DOHH2 (cell line): Measurements from ENCODE around the gene GPC5.

Source experiments
- H3F3A ChIP-seq: fragments of 200-600 bp; sonication (generic), shearing (Covaris generic); 2 replicates; pipeline ENCODE4 v1.6.0; 2016; ENCODE audit warnings: antibody characterized with exemption, mild to moderate bottlenecking; ENCODE audit not compliant: control insufficient read depth, insufficient read depth
- H3K27ac ChIP-seq: fragments of 200-600 bp; sonication (generic); 2 replicates; pipeline ENCODE4 v1.5.1; 2014; ENCODE audit warnings: low read depth, mild to moderate bottlenecking, low read length, moderate library complexity
- H3K27me3 ChIP-seq: fragments of 200-600 bp; sonication (generic); 2 replicates; pipeline ENCODE4 v1.6.1; 2014; ENCODE audit warnings: mild to moderate bottlenecking, low read length, mixed read lengths; ENCODE audit not compliant: control insufficient read depth
- H3K36me3 ChIP-seq: fragments of 200-600 bp; sonication (generic); 2 replicates; pipeline ENCODE4 v1.6.1; 2014; ENCODE audit warnings: mild to moderate bottlenecking, low read length, moderate library complexity, mixed read lengths; ENCODE audit not compliant: control insufficient read depth
- H3K4me1 ChIP-seq: fragments of 200-600 bp; sonication (generic); 2 replicates; pipeline ENCODE4 v1.6.1; 2014; ENCODE audit warnings: mild to moderate bottlenecking, low read length, mixed read lengths; ENCODE audit not compliant: control insufficient read depth
- H3K4me2 ChIP-seq: fragments of 200-600 bp; sonication (generic); 2 replicates; pipeline ENCODE4 v1.6.0; 2014; ENCODE audit warnings: mild to moderate bottlenecking, low read length, moderate library complexity
- H3K4me3 ChIP-seq: fragments of 200-600 bp; sonication (generic); 2 replicates; pipeline ENCODE4 v1.5.1; 2014; ENCODE audit warnings: mild to moderate bottlenecking, low read length, mixed read lengths
- H3K79me2 ChIP-seq: fragments of 200-600 bp; sonication (generic); 2 replicates; pipeline ENCODE4 v1.6.1; 2014; ENCODE audit warnings: mild to moderate bottlenecking, low read length, mixed read lengths; ENCODE audit not compliant: control insufficient read depth
- H3K9me2 ChIP-seq: fragments of 200-600 bp; sonication (generic); replicated peaks from 2 replicates; pipeline ENCODE4 v1.6.1; 2014; ENCODE audit warnings: mild to moderate bottlenecking, low read length, mixed read lengths; ENCODE audit not compliant: control insufficient read depth
- H3K9me3 ChIP-seq: fragments of 200-600 bp; sonication (generic); 2 replicates; pipeline ENCODE4 v1.6.1; 2014; ENCODE audit warnings: antibody characterized with exemption, low read length, mixed read lengths; ENCODE audit not compliant: control insufficient read depth, insufficient read depth
- H4K20me1 ChIP-seq: fragments of 200-600 bp; sonication (generic); 2 replicates; pipeline ENCODE4 v1.6.0; 2014; ENCODE audit warnings: low read depth, mild to moderate bottlenecking, antibody characterized with exemption, low read length, moderate library complexity; ENCODE audit not compliant: control insufficient read depth, insufficient read depth
- EZH2phosphoT487 ChIP-seq: fragments of 200-600 bp; sonication (generic); IDR thresholded peaks from 2 replicates; pipeline ENCODE4 v1.6.1; 2017; ENCODE audit warnings: borderline replicate concordance, mild to moderate bottlenecking, antibody characterized with exemption, low read length, moderate library complexity, mixed read lengths
- TF ChIP-seq, protein P1 (sequence below): fragments of 200-600 bp; sonication (generic); IDR thresholded peaks from one replicate; pipeline ENCODE4 v1.5.1; 2014; ENCODE audit warnings: antibody characterized with exemption, mild to moderate bottlenecking, low read depth, low read length; ENCODE audit not compliant: poor library complexity, severe bottlenecking

Gene GPC5

GRCh38 chr13:92825938-92826596 lies 1427.6 kb downstream of the GPC5 start:
- no peak overlapping the region for H3K27ac ChIP-seq
- no peaks in the 10 kb centered on the region for H3K27me3 ChIP-seq
- H3K36me3 ChIP-seq = no peaks in the 10 kb centered on the region
- TF ChIP-seq EZH2phosphoT487 = no peak
- TF ChIP-seq, protein P1, sequence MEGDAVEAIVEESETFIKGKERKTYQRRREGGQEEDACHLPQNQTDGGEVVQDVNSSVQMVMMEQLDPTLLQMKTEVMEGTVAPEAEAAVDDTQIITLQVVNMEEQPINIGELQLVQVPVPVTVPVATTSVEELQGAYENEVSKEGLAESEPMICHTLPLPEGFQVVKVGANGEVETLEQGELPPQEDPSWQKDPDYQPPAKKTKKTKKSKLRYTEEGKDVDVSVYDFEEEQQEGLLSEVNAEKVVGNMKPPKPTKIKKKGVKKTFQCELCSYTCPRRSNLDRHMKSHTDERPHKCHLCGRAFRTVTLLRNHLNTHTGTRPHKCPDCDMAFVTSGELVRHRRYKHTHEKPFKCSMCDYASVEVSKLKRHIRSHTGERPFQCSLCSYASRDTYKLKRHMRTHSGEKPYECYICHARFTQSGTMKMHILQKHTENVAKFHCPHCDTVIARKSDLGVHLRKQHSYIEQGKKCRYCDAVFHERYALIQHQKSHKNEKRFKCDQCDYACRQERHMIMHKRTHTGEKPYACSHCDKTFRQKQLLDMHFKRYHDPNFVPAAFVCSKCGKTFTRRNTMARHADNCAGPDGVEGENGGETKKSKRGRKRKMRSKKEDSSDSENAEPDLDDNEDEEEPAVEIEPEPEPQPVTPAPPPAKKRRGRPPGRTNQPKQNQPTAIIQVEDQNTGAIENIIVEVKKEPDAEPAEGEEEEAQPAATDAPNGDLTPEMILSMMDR = no peak
- no peaks in the 10 kb centered on the region for H4K20me1 ChIP-seq
- no peaks in the 10 kb centered on the region for H3K9me2 ChIP-seq
- no peaks in the 10 kb centered on the region for H3K4me1 ChIP-seq
- H3F3A ChIP-seq = no peaks in the 10 kb centered on the region
- H3K4me2 ChIP-seq = no peak overlapping the region
- no peak overlapping the region for H3K4me3 ChIP-seq
- H3K9me3 ChIP-seq = no peaks in the 10 kb centered on the region
- no peaks in the 10 kb centered on the region for H3K79me2 ChIP-seq

DNA sequence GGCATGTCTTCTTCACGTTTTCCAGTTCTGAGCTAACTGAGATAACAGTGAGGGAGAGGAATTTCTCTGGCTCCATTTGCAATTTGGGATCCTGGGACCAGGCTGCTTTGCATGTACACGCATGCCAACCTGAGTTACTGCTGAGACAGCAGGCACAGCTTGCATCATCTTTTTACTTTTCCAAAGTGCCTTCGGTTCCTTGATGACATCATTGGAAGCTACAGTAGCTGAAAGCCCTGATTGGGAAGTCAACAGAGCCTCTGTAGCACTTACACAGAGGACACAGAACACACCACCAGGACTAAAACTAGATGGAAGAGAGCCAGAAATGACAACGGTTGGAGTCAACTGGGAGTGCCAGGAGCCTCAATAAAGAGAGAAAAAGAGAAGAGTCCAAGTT lies 1429.1 kb downstream of the GPC5 start:
- no peak for TF ChIP-seq EZH2phosphoT487
- TF ChIP-seq, protein P1 = no peak
- no peaks in the 10 kb centered on the region for H3K27me3 ChIP-seq

GRCh38 chr13:92829930-92830329 lies 1431.5 kb downstream of the GPC5 start:
- H3K4me2 ChIP-seq = no peak overlapping the region
- H3K4me3 ChIP-seq = no peak overlapping the region
- no peaks in the 10 kb centered on the region for H3K4me1 ChIP-seq
- H3K27me3 ChIP-seq = no peaks in the 10 kb centered on the region
- H3K9me3 ChIP-seq = no peaks in the 10 kb centered on the region
- H3F3A ChIP-seq = no peaks in the 10 kb centered on the region
- no peak overlapping the region for H3K27ac ChIP-seq
- TF ChIP-seq, protein P1 = no peak
- TF ChIP-seq EZH2phosphoT487 = no peak
- H3K36me3 ChIP-seq = no peaks in the 10 kb centered on the region
- H3K79me2 ChIP-seq = no peaks in the 10 kb centered on the region
- H4K20me1 ChIP-seq = no peaks in the 10 kb centered on the region
- H3K9me2 ChIP-seq = no peaks in the 10 kb centered on the region

More for the DNA sequence above, 1429.1 kb downstream of the GPC5 start:
- no peaks in the 10 kb centered on the region for H3F3A ChIP-seq
- H3K9me2 ChIP-seq = no peaks in the 10 kb centered on the region
- no peaks in the 10 kb centered on the region for H3K36me3 ChIP-seq
- H3K79me2 ChIP-seq = no peaks in the 10 kb centered on the region
- no peaks in the 10 kb centered on the region for H3K4me1 ChIP-seq
- no peak overlapping the region for H3K4me2 ChIP-seq
- no peaks in the 10 kb centered on the region for H4K20me1 ChIP-seq
- no peak overlapping the region for H3K27ac ChIP-seq
- no peak overlapping the region for H3K4me3 ChIP-seq
- no peaks in the 10 kb centered on the region for H3K9me3 ChIP-seq
